ENCODE measurements around the gene DLST.

DNA sequence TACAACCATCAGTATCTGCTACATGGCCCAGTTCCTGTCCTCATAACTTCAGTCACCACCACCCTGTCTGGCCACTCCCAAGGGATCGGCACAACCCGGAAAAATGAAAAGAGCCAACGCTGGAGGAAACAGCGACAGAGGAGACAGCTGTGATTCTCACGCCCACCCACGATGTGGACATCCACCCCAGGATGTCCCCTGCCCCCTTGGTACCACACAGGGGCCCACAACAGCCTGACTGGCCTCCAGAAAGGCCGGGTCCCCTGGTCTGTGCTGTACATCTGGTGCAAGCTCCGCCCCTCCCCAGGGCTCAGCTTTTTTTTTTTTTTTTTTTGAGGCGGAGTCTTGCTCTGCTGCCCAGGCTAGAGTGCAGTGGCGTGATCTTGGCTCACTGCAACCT lies 28.8 kb downstream of the DLST start:
- no peak for TF ChIP-seq CTCF (conservative IDR thresholded peaks at IDR 0.05; ENCODE audit: low read length)
- no peak for TF ChIP-seq EZH2phosphoT487 (IDR thresholded peaks at IDR 0.05; ENCODE audit: borderline replicate concordance)

All from Loucy (cell line).